Measurements from ENCODE around the gene ABL1. TPM values are rescaled to one million over a fixed set of nuclear protein-coding genes. Genes with fewer than 3 reads are reported as not detected.

ABL1 gene
- total and polyA plus RNA-seq, 7 donors: 15.5 to 41.0 (median 31.2) TPM

DNA sequence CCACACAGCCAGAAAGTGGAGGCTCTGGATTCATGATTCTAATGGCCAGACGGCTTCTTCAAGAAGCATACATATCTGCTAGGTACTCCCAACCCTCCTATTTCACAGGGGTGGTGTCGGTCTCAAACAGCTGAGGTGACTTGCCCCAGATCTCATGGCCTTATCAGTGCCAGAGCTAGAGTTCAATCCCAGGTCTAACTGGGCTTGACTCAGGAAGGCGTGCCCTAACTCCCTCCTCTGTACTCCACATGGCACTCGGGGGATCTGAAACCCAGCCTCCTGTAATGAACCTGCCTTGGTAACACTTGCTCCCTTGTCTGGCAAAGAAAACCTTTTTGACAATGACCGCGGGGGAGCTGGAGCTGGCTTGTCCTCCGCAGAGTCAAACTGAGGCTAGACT is 59.5 kb downstream of the ABL1 start:
- ATAC-seq: no peak
- H3K27me3 ChIP-seq (ENCODE audit: insufficient read depth in 3 of 3, low read length in 2 of 3): peaks cover 0 to 13% (median 10%) of the 10 kb centered on the region in 3 donors
- WGBS, 3 donors: 50 to 63% (median 58%) methylated on average over 7 of the region's 7 CpGs
- no peak overlapping the region for H3K27ac ChIP-seq
- no peak for DNase-seq
- H3K36me3 ChIP-seq (ENCODE audit: insufficient read depth in 1 of 2, low read depth in 1 of 2): peaks cover 5 to 30% of the 10 kb centered on the region in 2 donors
- intact Hi-C loops (cut with DNase I): no loop called here
- no peak overlapping the region for H3K4me3 ChIP-seq
- H3K9me3 ChIP-seq: no peaks in the 10 kb centered on the region
- no peaks in the 10 kb centered on the region for H3K4me1 ChIP-seq
- no peak for TF ChIP-seq CTCF (IDR thresholded peaks at IDR 0.05)

- no peak for DNase-seq
- H3K4me3 ChIP-seq: no peak overlapping the region
- H3K36me3 ChIP-seq (ENCODE audit: insufficient read depth in 1 of 2, low read depth in 1 of 2): peaks cover 5 to 26% of the 10 kb centered on the region in 2 donors
- H3K9me3 ChIP-seq: no peaks in the 10 kb centered on the region
- H3K27ac ChIP-seq: no peak overlapping the region
- WGBS, 3 donors: 35 to 43% (median 36%) methylated on average over 9 of the region's 9 CpGs
- intact Hi-C loops (cut with DNase I): no loop called here
- no peaks in the 10 kb centered on the region for H3K4me1 ChIP-seq
- TF ChIP-seq CTCF (IDR thresholded peaks at IDR 0.05): no peak
- H3K27me3 ChIP-seq (ENCODE audit: insufficient read depth in 3 of 3, low read length in 2 of 3): peaks cover 0 to 18% (median 12%) of the 10 kb centered on the region in 3 donors
- ATAC-seq: no peak
These were observed 60.0 kb downstream of the ABL1 start for GRCh38 chr9:130895038-130895437.

GRCh38 chr9:130895481-130896232 is 60.6 kb downstream of the ABL1 start:
- ATAC-seq: peak; percentile 15 to 41 (median 24)
- no peaks in the 10 kb centered on the region for H3K4me1 ChIP-seq
- no peak for TF ChIP-seq CTCF (IDR thresholded peaks at IDR 0.05)
- no peak for DNase-seq
- H3K4me3 ChIP-seq: no peak overlapping the region
- peaks cover 0 to 24% (median 12%) of the 10 kb centered on the region in 3 donors for H3K27me3 ChIP-seq (ENCODE audit: insufficient read depth in 3 of 3, low read length in 2 of 3)
- H3K27ac ChIP-seq: no peak overlapping the region
- intact Hi-C loops (cut with DNase I): no loop called here
- 37 to 43% (median 40%) methylated on average over 21 to 24 of the region's 24 CpGs for WGBS, 3 donors
- peaks cover 0 to 20% of the 10 kb centered on the region in 2 donors for H3K36me3 ChIP-seq (ENCODE audit: insufficient read depth in 1 of 2, low read depth in 1 of 2)
- H3K9me3 ChIP-seq: no peaks in the 10 kb centered on the region

- ATAC-seq (no peak), DNase-seq (no peak)
- peaks cover 0 to 31% (median 12%) of the 10 kb centered on the region in 3 donors for H3K27me3 ChIP-seq (ENCODE audit: insufficient read depth in 3 of 3, low read length in 2 of 3)
- H3K4me1 ChIP-seq: no peaks in the 10 kb centered on the region
- no peak for TF ChIP-seq CTCF (IDR thresholded peaks at IDR 0.05)
- peaks cover 0 to 19% of the 10 kb centered on the region in 2 donors for H3K36me3 ChIP-seq (ENCODE audit: insufficient read depth in 1 of 2, low read depth in 1 of 2)
- H3K4me3 ChIP-seq: no peak within 1 kb of the TSS
- no peaks in the 10 kb centered on the region for H3K9me3 ChIP-seq
- 62 to 72% (median 69%) methylated on average over 27 of the region's 27 CpGs for WGBS, 3 donors
- intact Hi-C loops (cut with DNase I): no loop called here
- no peak within 1 kb of the TSS for H3K27ac ChIP-seq
These were observed 61.4 kb downstream of the ABL1 start, which contains the start of gene QRFP for GRCh38 chr9:130896233-130897014. Gene QRFP (minus strand): TSS chr9:130896812. CDS start chr9:130893838, 2,974 bp downstream.
